HG02588 (cell line): ENCODE results near the gene LSR.

ENCODE experiments used
- ATAC-seq: cut with Tn5 transposase; IDR thresholded peaks from one replicate; pipeline ENCODE4 v1.9.1; 2021; ENCODE audit warnings: mild to moderate bottlenecking, moderate library complexity; ENCODE audit not compliant: unreplicated experiment

The LSR gene

GRCh38 chr19:35297922-35298321 is 49.1 kb downstream of the LSR start:
- no peak for ATAC-seq

- no peak for ATAC-seq
Measured at GRCh38 chr19:35298561-35298972, 49.8 kb downstream of the LSR start.

GRCh38 chr19:35299523-35300338 is 50.9 kb downstream of the LSR start:
- ATAC-seq = no peak

GRCh38 chr19:35300339-35300649 is 51.5 kb downstream of the LSR start:
- ATAC-seq = no peak

GRCh38 chr19:35301961-35302360 is 53.2 kb downstream of the LSR start:
- ATAC-seq = no peak

- ATAC-seq = no peak
Measured at GRCh38 chr19:35302446-35302845, 53.6 kb downstream of the LSR start.

- ATAC-seq = no peak
Measured at GRCh38 chr19:35303357-35303915, 54.6 kb downstream of the LSR start.

- ATAC-seq = no peak
Measured at GRCh38 chr19:35304036-35304435, 55.2 kb downstream of the LSR start.

- ATAC-seq = no peak
Measured at GRCh38 chr19:35305181-35305580, 56.4 kb downstream of the LSR start.

GRCh38 chr19:35306473-35307246 is 57.9 kb downstream of the LSR start:
- no peak for ATAC-seq

GRCh38 chr19:35307931-35308330 is 59.1 kb downstream of the LSR start:
- no peak for ATAC-seq

GRCh38 chr19:35308910-35309309 is 60.1 kb downstream of the LSR start:
- no peak for ATAC-seq

- ATAC-seq = no peak
Measured at GRCh38 chr19:35309481-35310279, 60.9 kb downstream of the LSR start.

- ATAC-seq = no peak
Measured at GRCh38 chr19:35310331-35310730, 61.5 kb downstream of the LSR start.

- ATAC-seq = no peak
Measured at GRCh38 chr19:35310811-35311465, 62.1 kb downstream of the LSR start.

GRCh38 chr19:35311901-35312665 is 63.3 kb downstream of the LSR start:
- no peak for ATAC-seq

GRCh38 chr19:35313587-35313986 is 64.8 kb downstream of the LSR start:
- ATAC-seq = no peak

GRCh38 chr19:35314031-35314430 is 65.2 kb downstream of the LSR start:
- no peak for ATAC-seq

GRCh38 chr19:35314858-35315470 is 66.2 kb downstream of the LSR start:
- ATAC-seq = no peak

GRCh38 chr19:35315883-35316282 is 67.1 kb downstream of the LSR start:
- ATAC-seq = no peak
